COLO668 (cell line): ENCODE data around the gene KLK10.
"Not testable (repeated sequence)": the region's sequence is repeated elsewhere in the genome, so short reads cannot be mapped to it uniquely, and the experiment has no call there.

Experiments used
- DNase-seq: peaks from one replicate; lab custom pipeline; 2025; ENCODE audit not compliant: unreplicated experiment; lab: John Stamatoyannopoulos, UW

Gene KLK10

DNA sequence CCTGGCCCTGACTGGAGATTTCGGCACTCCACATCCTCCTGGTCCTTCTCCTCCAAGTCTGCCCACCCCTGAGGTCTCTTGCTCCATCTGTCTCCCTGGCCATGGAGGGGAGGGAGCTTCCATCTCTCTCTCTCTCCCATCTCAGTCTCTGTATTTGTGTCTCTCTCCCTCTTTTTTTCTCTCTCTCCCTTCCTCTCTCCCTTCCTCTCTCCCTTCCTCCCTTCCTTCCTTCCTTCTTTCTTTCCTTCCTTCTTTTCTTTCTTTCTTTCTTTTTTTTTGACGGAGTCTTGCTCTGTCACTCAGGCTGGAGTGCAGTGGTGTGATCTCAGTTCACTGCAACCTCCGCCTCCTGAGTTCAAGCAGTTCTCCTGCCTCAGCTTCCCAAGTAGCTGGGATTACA is 49.7 kb downstream of the KLK10 start:
- DNase-seq = not testable (repeated sequence)

DNA sequence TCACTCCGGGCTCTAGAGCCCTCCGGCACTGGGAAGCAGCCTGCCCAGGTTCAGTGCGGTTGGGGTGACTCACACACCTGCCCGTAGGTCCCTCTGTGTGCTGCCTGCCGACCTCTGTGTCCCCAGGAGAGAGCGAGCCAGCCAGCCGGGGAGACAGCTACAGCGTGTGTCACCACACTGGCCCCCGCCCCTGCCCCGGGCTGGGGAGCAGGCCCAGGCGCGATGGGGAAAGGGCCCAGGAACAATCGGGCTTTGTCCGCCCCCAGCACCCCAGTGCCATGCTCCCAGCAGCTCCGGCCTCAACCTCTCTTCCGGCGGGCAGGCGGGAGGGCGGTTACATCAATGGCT is 50.1 kb downstream of the KLK10 start, which contains the start of gene KLK6:
KLK6 (minus strand) TSS at position 179 of the 348 bp plus-strand sequence. CDS start 1,487 bp downstream, outside the sequence.
- DNase-seq = no peak

DNA sequence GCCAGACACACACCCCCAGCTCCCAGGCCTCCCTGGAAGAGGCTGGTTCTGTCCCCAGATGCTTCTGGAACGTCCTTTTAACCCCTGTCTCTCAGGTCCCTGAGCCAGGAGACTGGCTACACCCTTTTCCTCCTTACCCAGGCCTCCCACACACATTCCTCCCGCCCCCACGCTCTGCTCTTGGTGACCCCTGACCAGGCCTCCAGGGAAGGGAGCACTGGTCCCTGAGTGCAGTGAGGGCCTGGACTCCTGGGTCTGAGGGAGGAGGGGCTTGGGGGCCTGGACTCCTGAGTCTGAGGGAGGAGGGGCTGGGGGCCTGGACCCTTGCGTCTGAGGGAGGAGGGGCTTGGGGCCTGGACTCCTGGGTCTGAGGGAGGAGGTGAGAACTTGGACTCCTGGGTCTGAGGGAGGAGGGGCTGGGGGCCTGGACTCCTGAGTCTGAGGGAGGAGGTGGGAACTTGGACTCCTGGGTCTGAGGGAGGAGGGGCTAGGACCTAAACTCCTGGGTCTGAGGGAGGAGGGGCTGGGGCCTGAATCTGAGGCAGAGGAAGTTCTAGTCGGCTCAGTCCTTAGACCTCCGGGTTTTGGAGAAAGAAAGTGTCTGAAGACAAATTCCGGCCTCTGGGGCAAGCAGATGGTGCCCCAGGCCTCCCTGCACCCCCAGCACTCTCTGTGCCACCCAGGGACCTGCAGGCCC is 50.6 kb downstream of the KLK10 start:
- no peak for DNase-seq

DNA sequence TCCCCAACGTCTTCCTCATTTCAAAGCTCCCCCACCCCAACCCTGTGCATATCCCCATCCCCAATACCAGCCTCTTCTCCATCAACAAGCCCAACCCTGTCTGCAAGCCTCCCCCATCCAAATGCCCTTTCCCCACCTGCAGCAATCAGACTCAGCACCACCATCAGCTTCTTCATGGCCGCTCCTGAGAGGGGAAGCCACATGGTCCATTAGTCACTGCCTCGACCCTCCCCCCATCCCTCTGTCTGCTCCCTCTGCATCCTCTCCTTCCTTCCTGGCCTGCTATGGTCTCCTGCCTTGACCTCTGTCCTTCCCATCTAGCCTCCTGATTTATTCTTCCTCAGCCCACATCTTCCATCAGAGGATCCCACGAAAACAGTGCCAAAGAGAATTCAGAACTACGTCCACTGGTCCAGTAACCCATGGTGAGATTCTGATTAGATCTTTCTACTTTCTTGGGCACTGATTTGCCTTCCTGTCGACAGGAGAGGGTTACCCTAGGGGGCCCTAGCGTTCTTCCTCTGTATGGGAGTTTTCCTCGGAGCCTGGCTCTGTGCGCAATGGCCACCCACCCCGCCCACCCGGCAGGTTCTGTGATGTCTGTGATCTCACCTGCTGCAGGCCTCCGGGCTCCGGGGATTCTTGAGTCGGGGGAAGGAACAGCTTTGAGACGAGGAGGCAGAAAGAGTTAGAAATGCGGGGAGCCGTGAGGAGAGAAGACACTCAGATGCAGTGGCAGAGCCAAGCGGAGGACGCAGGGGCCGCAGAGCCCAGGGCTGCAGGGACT is 51.4 kb downstream of the KLK10 start:
- no peak for DNase-seq

DNA sequence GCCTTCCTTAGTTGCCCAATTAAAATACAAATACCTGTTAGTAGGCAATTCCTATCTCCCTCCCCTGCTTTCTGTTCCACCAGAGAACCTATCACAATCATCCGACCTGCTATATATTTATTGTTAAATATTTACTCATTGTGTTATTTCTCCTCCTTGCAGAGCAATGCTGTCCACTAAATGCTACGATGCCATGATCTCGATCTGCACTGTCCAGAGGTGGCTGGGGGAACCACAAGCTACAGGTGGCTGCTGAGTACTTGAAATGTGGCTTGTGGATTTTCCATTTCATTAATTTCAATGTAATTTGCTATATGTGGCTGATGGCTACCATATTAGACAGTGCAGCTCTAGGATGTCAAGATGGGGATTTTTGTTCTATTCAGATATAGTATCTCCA is 55.2 kb downstream of the KLK10 start:
- no peak for DNase-seq

DNA sequence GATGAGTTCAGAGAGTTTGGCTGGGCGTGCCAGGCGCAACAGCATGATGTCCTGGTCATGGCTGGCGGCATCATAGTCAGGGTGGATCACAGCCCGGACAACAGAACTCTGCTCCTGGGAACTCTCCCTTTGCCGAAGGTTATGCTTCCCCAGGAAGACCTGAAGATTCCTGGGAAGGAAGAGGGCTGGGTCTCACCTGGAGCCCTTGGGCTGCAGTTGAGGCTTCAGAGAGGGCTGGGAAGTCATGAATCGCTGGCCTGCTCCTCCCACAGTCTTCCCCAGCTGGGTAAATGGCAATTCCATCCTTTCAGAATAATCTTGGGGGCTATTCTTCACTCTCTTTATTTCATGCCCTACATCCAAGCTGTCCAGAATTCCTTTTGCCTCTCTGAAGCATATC is 56.1 kb downstream of the KLK10 start:
- DNase-seq = no peak
